ENCODE results near the gene TMEM132A.

TMEM132A gene

DNA sequence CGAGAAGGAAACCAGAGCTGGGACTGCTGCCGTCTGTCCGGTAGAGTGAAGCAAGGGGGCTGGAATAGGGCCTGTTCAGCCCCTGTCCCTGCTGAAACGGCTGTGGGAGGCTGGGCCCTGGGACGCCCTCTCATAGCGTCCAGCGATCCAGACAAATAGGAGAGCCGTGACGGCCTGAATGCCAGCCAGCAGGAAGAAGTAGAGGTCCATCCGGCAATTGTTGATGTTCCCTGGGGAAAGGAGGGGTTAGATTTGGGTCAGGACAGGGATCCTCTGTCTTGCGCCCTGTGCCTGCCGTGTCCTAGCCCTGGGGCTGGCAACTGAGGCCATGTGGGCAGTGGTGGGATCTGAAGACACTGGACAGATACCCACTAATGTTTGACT, 12.9 kb downstream of the TMEM132A start:
- DNase-seq (ENCODE audit: low read depth, low spot score), result no peak

DNA sequence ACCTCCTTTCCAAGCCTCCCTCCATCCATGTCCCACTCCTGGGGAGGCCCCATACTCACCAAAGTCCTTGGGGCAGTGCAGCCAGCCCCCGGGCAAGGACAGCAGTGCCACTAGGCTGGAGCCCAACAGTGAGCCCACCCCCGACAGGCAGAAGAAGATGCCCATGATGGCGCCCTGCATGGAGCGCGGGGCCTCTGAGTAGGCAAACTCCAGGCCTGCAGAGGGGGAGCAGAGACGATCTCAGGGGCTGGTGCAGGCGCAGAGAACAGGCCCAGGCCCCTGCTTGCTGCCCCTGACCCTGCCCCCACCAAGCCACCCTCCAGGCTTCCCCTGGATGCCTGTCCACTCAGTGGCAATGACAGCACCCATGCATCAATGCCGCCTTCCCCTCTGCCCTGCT, 13.6 kb downstream of the TMEM132A start:
- DNase-seq (ENCODE audit: low read depth, low spot score), result no peak

DNA sequence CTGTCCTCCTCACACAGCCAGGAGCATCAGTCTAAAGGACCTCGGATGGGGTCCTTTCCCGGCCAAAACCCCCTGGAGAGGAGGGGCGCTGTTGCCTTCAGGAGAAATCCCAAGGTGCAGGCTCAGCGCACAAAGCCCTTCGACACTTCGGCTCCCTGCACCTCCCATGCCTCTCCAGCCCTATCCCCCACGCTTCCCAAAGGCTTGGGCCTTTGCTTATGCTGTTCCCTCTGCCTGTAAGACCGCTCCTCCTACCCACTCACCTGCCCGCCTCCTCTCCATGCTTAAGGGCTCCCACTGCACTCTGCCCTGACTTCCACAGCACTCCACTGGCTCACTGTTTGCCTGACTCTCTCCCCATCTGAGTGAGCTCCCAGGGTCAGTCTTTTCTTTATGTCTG, 14.2 kb downstream of the TMEM132A start:
- no peak for DNase-seq (ENCODE audit: low read depth, low spot score)

DNA sequence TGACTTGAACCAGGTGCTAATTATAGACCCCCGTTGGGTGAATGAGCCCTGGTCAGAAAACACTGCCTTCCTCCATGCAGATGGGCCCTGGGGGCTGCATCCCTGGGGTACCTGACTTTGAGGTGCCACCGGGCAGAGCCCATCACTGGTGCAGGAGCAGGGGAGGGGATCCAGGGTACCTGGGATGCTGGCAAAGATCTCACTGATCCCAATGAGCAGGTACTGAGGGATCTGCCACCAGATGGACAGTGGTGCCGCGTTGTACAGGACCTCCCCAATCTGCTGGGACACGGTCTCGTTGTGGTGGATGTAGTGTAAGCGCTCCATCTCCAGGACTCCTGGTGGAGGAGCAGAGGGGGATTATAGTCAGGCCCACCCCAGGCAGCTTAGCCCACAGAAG, 15.0 kb downstream of the TMEM132A start:
- no peak for DNase-seq (ENCODE audit: low read depth, low spot score)

DNA sequence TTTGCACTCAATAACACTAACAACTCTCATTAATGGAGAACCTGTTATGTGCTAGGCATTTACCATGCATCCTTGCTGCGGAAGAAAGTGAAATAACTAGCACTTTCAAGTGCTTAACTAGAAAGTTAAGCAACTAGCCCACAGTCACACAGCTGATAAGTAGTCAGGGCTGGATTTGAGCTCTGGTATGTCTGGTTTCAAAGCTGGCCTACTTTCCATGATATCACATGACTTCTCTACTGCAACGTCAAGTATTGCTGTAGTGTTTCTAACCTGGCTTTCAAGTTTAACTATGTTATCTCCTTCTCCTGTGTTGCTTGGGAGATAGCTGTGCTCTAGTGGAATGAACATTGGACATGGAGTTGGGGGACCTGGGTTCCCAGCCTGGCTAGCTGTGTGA, 15.6 kb downstream of the TMEM132A start:
- no peak for DNase-seq (ENCODE audit: low read depth, low spot score)

- no peak for DNase-seq (ENCODE audit: low read depth, low spot score)
Observed at GRCh38 chr11:60941371-60942119, 17.3 kb downstream of the TMEM132A start.

DNA sequence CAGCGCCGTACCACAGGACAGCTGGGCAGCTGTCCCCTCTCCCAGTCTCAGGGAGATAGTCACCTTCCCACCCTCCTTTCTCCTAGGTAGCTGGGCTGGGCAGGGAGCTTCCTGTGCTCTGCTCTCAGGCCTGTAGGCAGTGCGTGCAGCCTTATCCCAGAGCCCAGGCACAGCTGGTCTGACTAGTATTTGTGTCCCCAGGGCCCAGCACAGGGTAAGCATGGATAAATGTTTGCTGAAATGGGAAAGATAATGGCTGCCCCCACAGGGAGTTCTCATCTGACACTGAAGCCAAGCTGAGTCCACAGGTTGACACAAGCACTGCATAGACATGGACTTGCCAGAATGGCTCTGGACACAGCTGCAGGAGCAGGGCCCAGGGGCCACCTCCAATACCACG, 18.0 kb downstream of the TMEM132A start:
- no peak for DNase-seq (ENCODE audit: low read depth, low spot score)

GRCh38 chr11:60942970-60943565, 18.8 kb downstream of the TMEM132A start:
- DNase-seq (ENCODE audit: low read depth, low spot score), result no peak

- DNase-seq (ENCODE audit: low read depth, low spot score), result no peak
Observed at GRCh38 chr11:60944490-60945294, 20.4 kb downstream of the TMEM132A start.

DNA sequence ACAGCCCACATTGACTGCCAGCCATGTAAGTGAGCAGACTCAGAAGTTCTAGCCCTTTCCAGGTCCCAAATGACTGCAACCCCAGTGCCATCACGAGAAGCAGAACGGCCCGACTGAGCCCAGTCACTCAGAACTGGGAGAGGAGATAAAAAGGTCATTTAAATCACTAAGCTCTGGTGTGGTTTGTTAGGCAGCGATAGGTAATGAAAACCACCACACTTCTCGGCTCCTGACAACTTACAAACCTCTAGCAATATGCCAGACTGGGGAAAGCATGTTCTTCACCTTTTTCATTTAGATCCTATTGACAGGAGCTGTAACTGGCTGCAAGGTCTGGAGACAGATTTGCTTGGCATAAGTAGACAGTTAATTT, 21.0 kb downstream of the TMEM132A start:
- no peak for DNase-seq (ENCODE audit: low read depth, low spot score)

- no peak for DNase-seq (ENCODE audit: low read depth, low spot score)
Observed at GRCh38 chr11:60946601-60947264, 22.5 kb downstream of the TMEM132A start.

DNA sequence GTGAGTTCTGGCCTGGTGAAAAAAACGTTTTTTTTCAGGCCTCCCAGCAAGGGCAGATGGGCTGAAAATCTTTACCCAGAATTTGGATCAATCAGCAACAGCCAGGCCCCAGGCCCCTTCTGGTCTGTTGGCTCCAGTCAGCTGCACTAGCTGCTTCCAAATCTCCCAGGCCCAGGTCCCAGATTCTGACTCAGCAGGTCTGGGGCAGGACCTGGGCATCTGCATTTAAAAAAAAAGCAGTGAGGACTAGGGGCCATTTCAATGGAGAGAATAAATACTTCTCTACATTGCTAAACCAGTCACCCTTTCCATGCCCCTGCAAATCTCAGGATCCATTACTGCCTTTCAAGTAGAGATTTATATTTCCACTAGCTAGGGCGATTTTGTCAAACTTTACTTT, 23.4 kb downstream of the TMEM132A start:
- DNase-seq (ENCODE audit: low read depth, low spot score), result no peak

- no peak for DNase-seq (ENCODE audit: low read depth, low spot score)
Observed at GRCh38 chr11:60948250-60948649, 24.0 kb downstream of the TMEM132A start.

DNA sequence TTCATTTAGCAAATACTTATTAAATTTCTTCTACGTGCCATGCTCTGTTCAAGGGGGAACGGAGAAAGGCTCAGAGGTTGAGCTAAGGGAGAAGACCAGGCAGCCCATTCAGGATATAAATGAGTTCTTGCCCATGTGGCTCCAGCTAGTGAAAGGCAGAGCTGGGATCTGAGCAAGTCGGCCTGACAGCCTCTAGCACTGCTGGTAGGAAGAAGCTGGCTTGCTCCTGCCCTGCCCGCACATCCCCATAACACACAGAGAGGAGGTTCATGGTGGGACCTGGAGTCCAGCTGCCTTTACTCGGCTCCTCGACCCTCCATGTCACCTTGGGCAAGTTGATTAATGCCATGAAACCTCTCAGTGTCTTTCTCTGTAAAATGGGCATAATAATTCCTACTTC, 25.8 kb downstream of the TMEM132A start:
- no peak for DNase-seq (ENCODE audit: low read depth, low spot score)

- no peak for DNase-seq (ENCODE audit: low read depth, low spot score)
Observed at GRCh38 chr11:60950933-60951605, 26.8 kb downstream of the TMEM132A start.

DNA sequence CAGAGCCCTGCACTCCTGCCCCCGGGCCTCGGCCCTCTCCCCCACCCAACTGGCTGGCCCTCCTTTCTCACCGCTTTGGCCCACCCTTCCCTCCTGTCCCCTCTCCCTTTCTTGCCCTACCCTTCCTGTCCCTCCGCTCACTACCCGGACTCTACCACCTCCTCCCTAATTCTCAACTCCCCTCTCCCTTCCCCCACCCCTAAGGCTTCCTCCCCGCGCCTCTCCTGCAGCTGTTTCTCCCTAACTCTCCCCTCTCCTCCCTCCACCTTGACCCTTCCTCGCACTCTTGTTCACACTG, 27.3 kb downstream of the TMEM132A start:
- DNase-seq (ENCODE audit: low read depth, low spot score), result no peak

- no peak for DNase-seq (ENCODE audit: low read depth, low spot score)
Observed at GRCh38 chr11:60951904-60952741, 27.9 kb downstream of the TMEM132A start, which contains the start of gene SLC15A3. SLC15A3 (minus strand) TSS chr11:60952176; CDS start chr11:60951551, 625 bp downstream.

GRCh38 chr11:60952742-60953170, 28.5 kb downstream of the TMEM132A start:
- no peak for DNase-seq (ENCODE audit: low read depth, low spot score)

DNA sequence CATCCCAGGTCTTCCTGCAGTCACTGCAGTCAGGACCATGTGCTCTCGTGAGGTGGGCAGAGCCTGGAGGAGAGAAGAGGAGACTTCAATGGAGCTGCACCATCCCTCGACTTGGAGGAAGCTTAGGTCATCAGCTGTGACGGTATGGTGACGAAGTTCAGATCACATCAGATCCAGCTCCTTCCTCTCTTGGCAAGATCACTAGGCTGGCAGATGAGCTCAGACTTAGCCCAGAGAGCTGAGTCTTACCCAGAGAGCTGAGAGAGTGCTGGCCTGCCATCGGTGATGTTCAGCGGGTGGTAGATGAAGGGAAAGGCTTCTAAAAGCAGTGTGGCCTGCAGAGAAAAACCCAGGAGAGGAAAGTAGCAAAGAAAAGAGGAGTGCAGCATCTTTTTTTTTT, 29.5 kb downstream of the TMEM132A start:
- no peak for DNase-seq (ENCODE audit: low read depth, low spot score)

DNA sequence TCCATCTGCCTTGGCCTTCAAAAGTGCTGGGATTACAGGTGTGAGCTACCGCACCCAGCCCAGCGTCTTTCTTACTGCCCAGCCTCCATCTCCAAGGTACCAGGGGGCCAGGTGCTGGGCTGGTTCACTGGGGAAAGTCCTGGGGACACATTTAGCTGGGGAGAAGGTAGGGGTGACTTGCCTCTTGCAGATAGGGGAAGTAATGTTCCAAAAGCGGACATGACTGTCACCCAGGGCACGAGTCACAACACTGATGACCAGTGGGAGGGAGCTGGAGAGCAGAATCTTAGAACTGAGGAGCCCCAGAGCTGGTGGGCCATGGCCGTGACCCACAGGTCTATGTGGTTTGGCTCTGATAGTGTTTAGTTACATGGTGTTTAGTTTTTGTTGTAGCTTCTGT, 30.2 kb downstream of the TMEM132A start:
- no peak for DNase-seq (ENCODE audit: low read depth, low spot score)

DNA sequence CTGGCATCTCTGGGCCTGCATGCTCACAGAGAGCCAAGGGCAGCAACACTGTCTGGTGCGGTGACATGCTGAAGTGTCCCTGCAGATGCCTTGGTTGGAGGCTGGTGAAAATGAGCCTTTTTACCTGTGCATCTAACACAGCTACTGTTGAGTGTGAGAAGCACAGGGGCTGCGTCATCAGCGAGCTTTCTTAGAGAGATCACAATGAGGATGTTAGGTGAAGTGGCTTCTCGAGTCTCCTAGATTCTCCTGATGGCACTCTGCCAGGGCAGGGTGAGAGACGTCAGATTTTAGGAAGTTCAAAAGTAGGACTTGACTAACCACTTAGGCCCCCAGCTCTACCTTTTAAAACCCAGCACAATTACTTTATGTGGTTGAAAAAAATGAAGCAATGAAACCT, 31.3 kb downstream of the TMEM132A start:
- no peak for DNase-seq (ENCODE audit: low read depth, low spot score)
